Lower lobe of right lung (tissue), 2 donors: Measurements from ENCODE around the gene OR10R2. TPM values are rescaled to one million over a fixed set of nuclear protein-coding genes. Genes with fewer than 3 reads are reported as not detected.
A peak's percentile ranks its signal among the peaks of the same experiment; 100 is the strongest.

Source experiments
- ATAC-seq, 2 donors: fragments of 200-7000 bp; cut with Tn5 transposase; one replicate each; pipeline ENCODE4 v1.9.1; 2020 to 2022; ENCODE audit warnings: mild to moderate bottlenecking in 2 of 2, moderate library complexity in 2 of 2
- DNase-seq: peaks from one replicate; pipeline ENCODE4 v3.0.0-alpha.2; 2020
- H3K27ac ChIP-seq: fragments of 200-600 bp; one replicate; pipeline ENCODE4 v1.8.0; 2022
- H3K27me3 ChIP-seq: fragments of 200-600 bp; one replicate; pipeline ENCODE4 v1.8.0; 2022; ENCODE audit warnings: low read depth
- H3K36me3 ChIP-seq: fragments of 200-600 bp; one replicate; pipeline ENCODE4 v1.8.0; 2022; ENCODE audit warnings: mild to moderate bottlenecking
- H3K4me1 ChIP-seq: fragments of 200-600 bp; one replicate; pipeline ENCODE4 v1.8.0; 2022
- H3K4me3 ChIP-seq: fragments of 200-600 bp; one replicate; pipeline ENCODE4 v1.8.0; 2022; ENCODE audit warnings: mild to moderate bottlenecking
- H3K9me3 ChIP-seq: fragments of 200-600 bp; one replicate; pipeline ENCODE4 v1.8.0; 2022
- intact Hi-C: fragments of 100-400 bp; cut with DNase I; formaldehyde crosslinking; loops from one replicate; pipeline ENCODE4 v1.11.0; 2022
- total RNA-seq: library from RNA; stranded (reverse); fragmentation: NEBNext Ultra II Directional; extraction: Animal tissue kit (Norgen Biotek cat#: 25700); gene quantifications from one replicate; pipeline ENCODE4 v1.2.1, GENCODE V29; 2021
- TF ChIP-seq, protein P1 (sequence below): fragments of 200-600 bp; IDR thresholded peaks from one replicate; pipeline ENCODE4 v1.8.0; 2022; ENCODE audit warnings: antibody characterized with exemption, mild to moderate bottlenecking
- donor health status: DM: no; HTN: yes; CAD: no; lungs with severe emphysema.

OR10R2 gene
- total RNA-seq, 1 donor from 2014 or later: not detected

- TF ChIP-seq, protein P1, sequence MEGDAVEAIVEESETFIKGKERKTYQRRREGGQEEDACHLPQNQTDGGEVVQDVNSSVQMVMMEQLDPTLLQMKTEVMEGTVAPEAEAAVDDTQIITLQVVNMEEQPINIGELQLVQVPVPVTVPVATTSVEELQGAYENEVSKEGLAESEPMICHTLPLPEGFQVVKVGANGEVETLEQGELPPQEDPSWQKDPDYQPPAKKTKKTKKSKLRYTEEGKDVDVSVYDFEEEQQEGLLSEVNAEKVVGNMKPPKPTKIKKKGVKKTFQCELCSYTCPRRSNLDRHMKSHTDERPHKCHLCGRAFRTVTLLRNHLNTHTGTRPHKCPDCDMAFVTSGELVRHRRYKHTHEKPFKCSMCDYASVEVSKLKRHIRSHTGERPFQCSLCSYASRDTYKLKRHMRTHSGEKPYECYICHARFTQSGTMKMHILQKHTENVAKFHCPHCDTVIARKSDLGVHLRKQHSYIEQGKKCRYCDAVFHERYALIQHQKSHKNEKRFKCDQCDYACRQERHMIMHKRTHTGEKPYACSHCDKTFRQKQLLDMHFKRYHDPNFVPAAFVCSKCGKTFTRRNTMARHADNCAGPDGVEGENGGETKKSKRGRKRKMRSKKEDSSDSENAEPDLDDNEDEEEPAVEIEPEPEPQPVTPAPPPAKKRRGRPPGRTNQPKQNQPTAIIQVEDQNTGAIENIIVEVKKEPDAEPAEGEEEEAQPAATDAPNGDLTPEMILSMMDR: no peak
- Histone ChIP-seq H3K27me3 (no peaks in the 10 kb centered on the region), H3K36me3 (no peaks in the 10 kb centered on the region), H3K27ac (no peak overlapping the region), H3K4me1 (no peaks in the 10 kb centered on the region), H3K4me3 (no peak overlapping the region), H3K9me3 (no peaks in the 10 kb centered on the region)
- ATAC-seq: no peak
- intact Hi-C loops: no loop called here
- DNase-seq: no peak
These were observed 21.0 kb downstream of the OR10R2 start for GRCh38 chr1:158493054-158493453.

- intact Hi-C loops: no loop called here
- no peaks in the 10 kb centered on the region for H3K36me3 ChIP-seq
- TF ChIP-seq, protein P1: no peak
- no peak overlapping the region for H3K4me3 ChIP-seq
- DNase-seq (no peak), ATAC-seq (no peak)
- H3K9me3 ChIP-seq: no peaks in the 10 kb centered on the region
- no peak overlapping the region for H3K27ac ChIP-seq
- no peaks in the 10 kb centered on the region for H3K27me3 ChIP-seq
- H3K4me1 ChIP-seq: no peaks in the 10 kb centered on the region
These were observed 22.8 kb downstream of the OR10R2 start for GRCh38 chr1:158494796-158495195.

GRCh38 chr1:158496374-158496773 lies 24.4 kb downstream of the OR10R2 start:
- no peak overlapping the region for H3K27ac ChIP-seq
- no peaks in the 10 kb centered on the region for H3K9me3 ChIP-seq
- H3K27me3 ChIP-seq: no peaks in the 10 kb centered on the region
- DNase-seq (no peak), ATAC-seq (no peak)
- TF ChIP-seq, protein P1: peak; percentile 13
- no peaks in the 10 kb centered on the region for H3K36me3 ChIP-seq
- intact Hi-C loops: no loop called here
- H3K4me1 ChIP-seq: no peaks in the 10 kb centered on the region
- no peak overlapping the region for H3K4me3 ChIP-seq

GRCh38 chr1:158506369-158506987 lies 34.5 kb downstream of the OR10R2 start:
- no peak overlapping the region for H3K27ac ChIP-seq
- H3K4me3 ChIP-seq: no peak overlapping the region
- intact Hi-C loops: no loop called here
- H3K27me3 ChIP-seq: no peaks in the 10 kb centered on the region
- peak; percentile 51 to 55 for ATAC-seq
- H3K9me3 ChIP-seq: no peaks in the 10 kb centered on the region
- TF ChIP-seq, protein P1: peak; percentile 43
- H3K4me1 ChIP-seq: no peaks in the 10 kb centered on the region
- no peaks in the 10 kb centered on the region for H3K36me3 ChIP-seq
- peak; percentile 44 for DNase-seq

- Histone ChIP-seq H3K27me3 (no peaks in the 10 kb centered on the region), H3K27ac (no peak overlapping the region), H3K4me1 (no peaks in the 10 kb centered on the region), H3K36me3 (no peaks in the 10 kb centered on the region), H3K4me3 (no peak overlapping the region), H3K9me3 (no peaks in the 10 kb centered on the region)
- ATAC-seq (no peak), DNase-seq (no peak)
- intact Hi-C loops: no loop called here
- TF ChIP-seq, protein P1: no peak
These were observed 35.5 kb downstream of the OR10R2 start for GRCh38 chr1:158507511-158507910.
